Measurements from ENCODE around the gene H19. TPM values are rescaled to one million over a fixed set of nuclear protein-coding genes. Genes with fewer than 3 reads are reported as not detected.

H19 gene
- total RNA-seq, 1 experiment from 2014 or later, result 0.81 TPM

DNA sequence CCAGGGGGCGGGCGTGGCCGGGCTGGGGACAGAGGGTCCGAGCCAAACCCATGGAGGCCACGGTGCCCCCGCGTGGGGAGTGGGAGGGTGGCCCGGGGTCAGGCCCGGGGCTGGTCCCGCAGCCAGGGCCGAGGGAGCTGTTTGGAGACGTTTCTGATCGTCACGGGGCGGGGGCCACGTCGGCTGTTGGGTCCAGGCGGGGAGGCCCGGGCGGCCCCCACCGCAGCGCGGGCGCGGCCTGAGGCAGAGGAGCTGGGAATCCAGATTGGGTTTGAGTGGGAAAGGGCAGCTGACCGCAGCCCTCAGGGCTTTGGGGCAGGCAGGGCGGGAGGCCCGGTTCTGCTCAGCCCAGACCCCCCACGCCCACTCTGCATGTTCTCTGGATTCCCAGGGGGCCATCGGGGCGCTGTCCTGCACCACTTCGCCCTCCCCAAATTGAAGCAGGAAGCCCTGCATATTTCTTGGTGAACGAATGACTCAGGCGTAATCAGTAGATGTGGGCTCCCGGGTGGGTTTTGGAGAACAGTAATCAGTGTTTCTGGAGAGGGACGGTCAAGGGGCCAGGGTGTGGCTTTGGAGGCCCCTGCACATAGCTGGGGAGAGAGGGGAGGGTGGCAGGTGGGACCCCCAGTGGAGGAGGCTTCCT, 49.9 kb downstream of the H19 start:
- DNase-seq (ENCODE audit: low spot score), result no peak

DNA sequence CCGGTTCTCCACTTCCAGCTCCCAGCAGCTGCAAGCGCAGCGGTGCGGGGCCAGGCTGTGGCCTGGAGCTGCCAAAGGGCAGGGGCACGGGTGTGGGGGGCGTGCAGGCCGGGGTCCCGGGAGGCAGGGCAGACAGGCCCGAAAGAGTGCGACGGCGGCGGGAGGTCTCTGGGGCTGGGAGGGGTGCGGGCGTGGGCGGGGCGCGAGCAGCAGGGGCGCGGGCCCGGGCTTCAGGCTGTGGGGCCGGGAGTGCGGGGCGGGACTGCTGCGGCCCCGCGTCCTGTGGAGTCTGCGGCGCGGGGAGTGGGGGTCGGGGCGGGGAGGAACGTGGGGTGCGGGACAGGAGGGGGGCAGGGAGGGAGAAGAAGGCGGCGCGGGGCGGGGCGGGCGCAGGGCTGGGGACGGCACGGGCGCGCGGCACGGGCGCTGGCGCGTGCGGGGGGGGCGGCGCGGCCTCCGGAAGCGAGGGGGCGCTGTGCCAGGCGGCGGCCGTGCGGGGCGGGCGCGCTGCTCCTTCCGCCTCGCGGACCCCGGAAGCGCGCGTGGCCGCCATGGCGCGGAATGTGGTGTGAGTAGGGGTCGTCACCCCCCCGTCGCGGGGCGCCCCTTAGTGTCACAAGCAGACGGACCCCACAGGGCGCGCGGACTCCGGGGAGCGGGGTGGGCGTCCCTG, 50.7 kb downstream of the H19 start, which contains the start of gene MRPL23:
MRPL23 (plus strand) TSS at position 521 of the 673 bp plus-strand sequence; CDS start at position 552, 31 bp downstream.
- DNase-seq (ENCODE audit: low spot score), result no peak

Small RNA genes within 50 kb of the gene (small RNA-seq; reads per million reads assigned to genes)
- gene RF01972 (not detected), gene RF01973 (not detected)

Other genes with a start within 250 kb of the H19 start
- gene IFITM10, start 247.2 kb downstream of the H19 start, total RNA-seq (2014; rRNA removed; shearing (Covaris generic)), result 2.8 and 4.1 TPM in 2 replicates
- 1,063 and 1,119 TPM in 2 replicates for gene CTSD, start 233.9 kb downstream of the H19 start, total RNA-seq (2014; rRNA removed; shearing (Covaris generic))
- gene SYT8, start 162.9 kb downstream of the H19 start, total RNA-seq (2014; rRNA removed; shearing (Covaris generic)), result 59.9 and 63.4 TPM in 2 replicates
- gene TNNI2, start 158.9 kb downstream of the H19 start, total RNA-seq (2014; rRNA removed; shearing (Covaris generic)), result 4.6 and 17.2 TPM in 2 replicates
- gene LSP1, start 144.8 kb downstream of the H19 start, total RNA-seq (2014; rRNA removed; shearing (Covaris generic)), result 0.05 and 0.60 TPM in 2 replicates
- not detected in 2 replicates for gene PRR33, start 105.9 kb downstream of the H19 start, total RNA-seq (2014; rRNA removed; shearing (Covaris generic))
- gene TNNT3, start 78.1 kb downstream of the H19 start, total RNA-seq (2014; rRNA removed; shearing (Covaris generic)), result 0.23 TPM in 1 of 2 replicates, not detected in the other
- gene MRPL23, start 50.5 kb downstream of the H19 start, total RNA-seq (2014; rRNA removed; shearing (Covaris generic)), result 107 and 109 TPM in 2 replicates
- 9.9 and 11.4 TPM in 2 replicates for gene IGF2, start 141.5 kb upstream of the H19 start, total RNA-seq (2014; rRNA removed; shearing (Covaris generic))
- gene INS, start 163.4 kb upstream of the H19 start, total RNA-seq (2014; rRNA removed; shearing (Covaris generic)), result not detected in 2 replicates
- 1.8 and 3.4 TPM in 2 replicates for gene TH, start 174.0 kb upstream of the H19 start, total RNA-seq (2014; rRNA removed; shearing (Covaris generic))

Measured in HT-29 (cell line).